Gastroesophageal sphincter (tissue), 4 donors: ENCODE results near the gene UBE4B. TPM values are rescaled to one million over a fixed set of nuclear protein-coding genes. Genes with fewer than 3 reads are reported as not detected.

Source experiments
- ATAC-seq: fragments of 150-250 bp; one replicate; pipeline ENCODE4 v1.9.1; 2016; ENCODE audit warnings: mild to moderate bottlenecking, moderate library complexity
- H3K27ac ChIP-seq, 4 donors: fragments of 200-600 bp; sonication (generic) in 3 of 4; 1 replicate in 3 of 4; 2 replicates in 1 of 4; pipeline ENCODE4 v1.5.1; 2016 to 2019
- H3K27me3 ChIP-seq: fragments of 200-600 bp; sonication (generic); one replicate; pipeline ENCODE4 v1.5.1; 2019
- H3K36me3 ChIP-seq, 2 donors: fragments of 200-600 bp; sonication (generic); one replicate each; pipeline ENCODE4 v1.5.1; 2019; ENCODE audit warnings: control low read depth in 1 of 2
- H3K4me1 ChIP-seq, 3 donors: fragments of 200-600 bp; sonication (generic); 1 replicate in 2 of 3; 2 replicates in 1 of 3; pipeline ENCODE4 v1.5.1; 2016 to 2019; ENCODE audit warnings: control low read depth in 2 of 3
- H3K4me3 ChIP-seq, 2 donors: fragments of 200-600 bp; sonication (generic); one replicate each; pipeline ENCODE4 v1.5.1; 2019; ENCODE audit warnings: mild to moderate bottlenecking in 1 of 2, moderate library complexity in 1 of 2
- H3K9me3 ChIP-seq, 3 donors: fragments of 200-600 bp; sonication (generic); one replicate each; pipeline ENCODE4 v1.5.1; 2017 to 2019; ENCODE audit warnings: control low read depth in 2 of 3
- EP300 ChIP-seq: sonication (generic); formaldehyde crosslinking; IDR thresholded peaks from one replicate; pipeline ENCODE4 v1.6.1; 2017; ENCODE audit warnings: antibody characterized with exemption, mild to moderate bottlenecking
- POLR2A ChIP-seq, 2 donors: fragments of 450-650 bp; IDR thresholded peaks; one replicate each; pipeline ENCODE4 v1.6.1; 2017; ENCODE audit warnings: antibody characterized with exemption in 2 of 2, mild to moderate bottlenecking in 2 of 2, moderate library complexity in 1 of 2
- POLR2AphosphoS5 ChIP-seq: sonication (generic); formaldehyde crosslinking; IDR thresholded peaks from one replicate; pipeline ENCODE4 v1.6.1; 2017; ENCODE audit warnings: antibody characterized with exemption
- WGBS, 2 donors: methylation state at CpG; one replicate each; pipeline ENCODE4 v1.1.5; 2018; ENCODE audit warnings: low coverage in 1 of 2; 5-methylcytosine and 5-hydroxymethylcytosine counted together
- total RNA-seq, 4 donors: library from RNA; depleted of rRNA; stranded (reverse); fragments of >200 nt; gene quantifications; one replicate each; pipeline ENCODE4 v1.1.0, GENCODE V29; 2016
- TF ChIP-seq, protein P1 (sequence below), 4 experiments: fragments of 200-600 bp in 2 of 4; fragments of 450-650 bp in 2 of 4; sonication (generic) in 1 of 4; IDR thresholded peaks; one replicate each; pipeline ENCODE4 v1.5.1; 2017 to 2019; ENCODE audit warnings: antibody characterized with exemption in 4 of 4, mild to moderate bottlenecking in 2 of 4, moderate library complexity in 2 of 4

Gene UBE4B
- total RNA-seq, 4 donors from 2014 or later, result 56.9 to 120 (median 83.2) TPM

DNA sequence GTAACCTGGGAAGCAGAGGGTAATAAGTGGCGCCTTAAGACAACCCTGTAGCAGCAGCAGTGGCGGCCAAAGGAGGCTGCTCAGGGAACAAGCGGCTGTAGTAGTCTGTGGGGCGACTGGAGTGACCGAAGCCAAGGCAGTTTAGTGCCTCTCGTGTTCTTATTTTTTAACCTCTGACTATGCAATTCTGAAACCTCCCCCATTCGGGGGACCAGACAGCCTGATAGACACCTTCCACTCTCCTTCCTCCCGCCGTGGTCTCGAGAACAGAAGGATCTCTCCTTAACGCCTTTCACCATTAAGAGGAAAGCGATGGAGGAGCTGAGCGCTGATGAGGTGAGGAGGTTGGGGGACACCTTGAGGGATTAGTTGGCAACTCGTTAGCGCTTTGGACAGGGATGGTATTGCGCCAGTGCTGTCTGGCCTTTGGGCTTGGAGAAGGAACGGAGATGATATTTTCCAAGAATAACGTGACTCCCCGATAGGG lies 644 bp downstream of the UBE4B start:
- ATAC-seq, result peak; percentile 27
- H3K4me1 ChIP-seq, result peaks cover 0 to 50% (median 6%) of the 10 kb centered on the region in 3 donors
- 0% methylated on average over 10 to 14 of the region's 19 CpGs for WGBS, 2 donors
- H3K27me3 ChIP-seq, result no peaks in the 10 kb centered on the region
- H3K4me3 ChIP-seq, result peak overlapping the region; percentile 73 to 96
- no peaks in the 10 kb centered on the region for H3K9me3 ChIP-seq
- peak overlapping the region; percentile 84 to 98 (median 94) for H3K27ac ChIP-seq
- H3K36me3 ChIP-seq, result peaks cover 0 to 21% of the 10 kb centered on the region in 2 donors
- TF ChIP-seq, protein P1, sequence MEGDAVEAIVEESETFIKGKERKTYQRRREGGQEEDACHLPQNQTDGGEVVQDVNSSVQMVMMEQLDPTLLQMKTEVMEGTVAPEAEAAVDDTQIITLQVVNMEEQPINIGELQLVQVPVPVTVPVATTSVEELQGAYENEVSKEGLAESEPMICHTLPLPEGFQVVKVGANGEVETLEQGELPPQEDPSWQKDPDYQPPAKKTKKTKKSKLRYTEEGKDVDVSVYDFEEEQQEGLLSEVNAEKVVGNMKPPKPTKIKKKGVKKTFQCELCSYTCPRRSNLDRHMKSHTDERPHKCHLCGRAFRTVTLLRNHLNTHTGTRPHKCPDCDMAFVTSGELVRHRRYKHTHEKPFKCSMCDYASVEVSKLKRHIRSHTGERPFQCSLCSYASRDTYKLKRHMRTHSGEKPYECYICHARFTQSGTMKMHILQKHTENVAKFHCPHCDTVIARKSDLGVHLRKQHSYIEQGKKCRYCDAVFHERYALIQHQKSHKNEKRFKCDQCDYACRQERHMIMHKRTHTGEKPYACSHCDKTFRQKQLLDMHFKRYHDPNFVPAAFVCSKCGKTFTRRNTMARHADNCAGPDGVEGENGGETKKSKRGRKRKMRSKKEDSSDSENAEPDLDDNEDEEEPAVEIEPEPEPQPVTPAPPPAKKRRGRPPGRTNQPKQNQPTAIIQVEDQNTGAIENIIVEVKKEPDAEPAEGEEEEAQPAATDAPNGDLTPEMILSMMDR (IDR thresholded peaks at IDR 0.05), result peak in 2 of 4 experiments; percentile 4 to 17
- no peak for TF ChIP-seq POLR2A (IDR thresholded peaks at IDR 0.05)

DNA sequence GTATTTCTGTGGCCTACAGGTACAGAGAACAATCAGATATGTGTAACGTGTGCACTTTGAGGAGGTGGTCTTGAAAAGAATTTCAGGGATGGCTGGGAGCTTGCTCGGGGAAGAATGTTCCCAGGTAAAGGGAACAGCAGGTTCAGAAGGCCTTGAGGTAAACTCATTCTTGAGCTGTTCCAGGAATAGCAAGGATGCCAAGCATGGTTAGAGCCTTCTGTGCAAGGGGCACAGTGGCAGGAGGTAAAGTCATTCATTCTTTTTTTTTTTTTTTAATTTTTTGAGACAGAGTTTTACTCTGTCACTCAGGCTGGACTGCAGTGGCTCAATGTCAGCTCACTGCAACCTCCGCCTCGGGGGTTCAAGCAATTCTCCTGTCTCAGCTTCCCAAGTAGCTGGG lies 10.0 kb downstream of the UBE4B start:
- no peak for ATAC-seq
- peaks cover 15 to 80% (median 16%) of the 10 kb centered on the region in 3 donors for H3K4me1 ChIP-seq
- H3K27me3 ChIP-seq, result no peaks in the 10 kb centered on the region
- H3K4me3 ChIP-seq, result no peak overlapping the region
- no peaks in the 10 kb centered on the region for H3K9me3 ChIP-seq
- peaks cover 0 to 60% of the 10 kb centered on the region in 2 donors for H3K36me3 ChIP-seq
- H3K27ac ChIP-seq, result no peak overlapping the region
- TF ChIP-seq EP300 (no peak), POLR2A (IDR thresholded peaks at IDR 0.05) (no peak), POLR2AphosphoS5 (no peak)
- TF ChIP-seq, protein P1 (IDR thresholded peaks at IDR 0.05), result no peak
- 92 to 100% methylated on average over 1 to 2 of the region's 4 CpGs for whole genome bisulfite sequencing, 2 donors

DNA sequence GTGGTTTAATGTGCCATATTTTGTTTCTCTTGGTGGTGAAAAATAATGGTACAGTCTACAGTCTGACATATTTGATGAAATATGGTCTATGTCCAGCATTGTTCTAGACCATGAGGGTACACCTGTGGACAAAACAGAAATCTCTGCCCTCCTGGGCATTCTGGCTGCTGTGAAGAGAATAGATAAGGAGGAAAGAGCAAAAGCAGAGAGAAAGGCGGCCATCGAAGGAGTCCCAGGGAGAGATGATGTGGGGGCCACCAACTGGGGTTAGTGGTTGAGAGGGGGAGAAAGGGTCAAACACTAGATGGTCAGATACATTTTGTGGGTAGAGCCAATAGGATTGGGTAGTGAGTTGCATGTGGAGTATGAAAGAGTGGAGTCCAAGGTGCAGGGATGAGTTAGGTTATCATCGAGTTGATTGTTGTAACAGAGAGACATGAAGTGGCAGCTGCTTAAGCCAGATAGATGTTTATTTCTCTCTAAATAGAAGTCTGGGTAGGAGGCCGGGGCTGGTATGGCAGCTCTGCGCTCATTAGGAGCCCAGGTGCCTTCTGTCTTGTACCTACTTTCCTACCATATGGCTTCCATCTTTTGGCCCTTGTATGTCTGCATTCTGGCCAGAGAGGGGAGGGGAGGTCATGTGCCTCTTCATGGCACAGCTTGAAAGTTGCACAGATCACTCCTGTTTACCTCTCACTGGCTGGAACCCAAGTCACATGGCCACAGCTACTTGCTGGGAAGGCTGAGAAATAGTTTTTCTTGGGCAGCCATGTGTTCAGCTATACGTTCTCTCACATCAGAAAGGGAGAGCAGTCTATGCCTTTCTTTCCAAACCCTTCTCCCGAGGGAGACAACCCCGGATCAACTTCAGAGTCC lies 13.0 kb downstream of the UBE4B start:
- Histone ChIP-seq H3K4me3 (no peak overlapping the region), H3K36me3 (peaks cover 0 to 43% of the 10 kb centered on the region in 2 donors), H3K27ac (peak overlapping the region; percentile 43 to 75 (median 70)), H3K27me3 (no peaks in the 10 kb centered on the region), H3K4me1 (peaks cover 15 to 82% (median 16%) of the 10 kb centered on the region in 3 donors), H3K9me3 (no peaks in the 10 kb centered on the region)
- peak; percentile 84 for ATAC-seq
- TF ChIP-seq, protein P1 (IDR thresholded peaks at IDR 0.05), result no peak
- TF ChIP-seq POLR2AphosphoS5, result peak; percentile 26
- WGBS, 2 donors, result 20 to 39% methylated on average over 6 to 8 of the region's 8 CpGs

DNA sequence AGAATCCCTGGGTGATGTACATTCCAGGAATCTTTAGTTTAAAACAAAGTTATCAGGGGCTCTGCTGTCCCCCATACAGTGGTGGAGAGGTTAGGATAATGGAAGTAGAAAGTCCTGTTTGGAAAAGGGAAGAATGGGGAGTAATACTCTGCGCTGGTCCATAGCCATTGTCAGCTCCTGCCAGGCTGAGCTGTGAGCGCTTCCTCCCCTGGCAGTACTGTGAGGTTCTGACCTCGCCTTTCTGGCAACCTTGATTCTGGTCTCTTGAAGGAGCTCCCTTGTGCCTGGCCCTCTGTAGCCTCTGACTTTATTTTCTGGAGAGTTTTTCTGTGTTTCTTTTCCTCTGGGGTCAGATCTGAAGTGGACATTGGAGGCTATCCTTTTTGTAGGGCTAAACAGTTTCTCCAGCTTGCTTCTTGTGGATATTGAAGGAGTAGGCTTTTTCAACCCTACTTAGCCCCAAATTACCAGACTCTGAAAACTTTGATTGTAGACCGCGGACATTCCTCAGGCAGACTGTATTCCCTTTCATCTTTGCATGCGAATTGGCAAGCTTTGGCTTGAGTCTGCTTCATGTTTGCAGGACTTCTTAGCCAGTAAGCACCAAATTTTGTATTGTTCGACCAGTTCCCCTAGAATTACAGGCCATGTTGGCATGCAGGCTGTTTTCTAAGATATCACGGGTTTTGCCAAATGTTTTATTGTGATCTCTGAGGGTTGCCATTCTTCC lies 13.8 kb downstream of the UBE4B start:
- peak; percentile 67 for ATAC-seq
- peaks cover 0 to 40% of the 10 kb centered on the region in 2 donors for H3K36me3 ChIP-seq
- H3K4me3 ChIP-seq, result no peak overlapping the region
- TF ChIP-seq POLR2AphosphoS5, result no peak
- no peak for TF ChIP-seq POLR2A (IDR thresholded peaks at IDR 0.05)
- TF ChIP-seq, protein P1 (IDR thresholded peaks at IDR 0.05), result no peak
- TF ChIP-seq EP300, result no peak
- 54 to 57% methylated on average over 8 of the region's 8 CpGs for WGBS, 2 donors
- H3K27me3 ChIP-seq, result no peaks in the 10 kb centered on the region
- peak overlapping the region; percentile 43 to 75 (median 70) for H3K27ac ChIP-seq
- peaks cover 15 to 90% (median 16%) of the 10 kb centered on the region in 3 donors for H3K4me1 ChIP-seq
- no peaks in the 10 kb centered on the region for H3K9me3 ChIP-seq
